ENCODE data around the gene CACNA2D2.

Gene CACNA2D2

GRCh38 chr3:50322386-50323091 is 180.9 kb downstream of the CACNA2D2 start, which contains the start of gene HYAL2:
Gene HYAL2 (minus strand): TSS chr3:50322745. CDS start chr3:50320489, 2,256 bp downstream.
- DNase-seq = no peak

- no peak for DNase-seq
Measured at GRCh38 chr3:50322115-50322385, 181.4 kb downstream of the CACNA2D2 start.

- DNase-seq = peak; percentile 73
Measured at GRCh38 chr3:50321336-50322114, 181.9 kb downstream of the CACNA2D2 start.

GRCh38 chr3:50320853-50321335 is 182.5 kb downstream of the CACNA2D2 start:
- peak; percentile 61 for DNase-seq

- DNase-seq = no peak
Measured at GRCh38 chr3:50319894-50320625, 183.4 kb downstream of the CACNA2D2 start.

- no peak for DNase-seq
Measured at GRCh38 chr3:50319181-50319893, 184.1 kb downstream of the CACNA2D2 start.

- no peak for DNase-seq
Measured at GRCh38 chr3:50318615-50319014, 184.8 kb downstream of the CACNA2D2 start.

GRCh38 chr3:50318163-50318562 is 185.3 kb downstream of the CACNA2D2 start:
- DNase-seq = no peak

- DNase-seq = no peak
Measured at GRCh38 chr3:50317300-50317699, 186.1 kb downstream of the CACNA2D2 start.

- DNase-seq = peak; percentile 16
Measured at GRCh38 chr3:50316657-50317242, 186.7 kb downstream of the CACNA2D2 start.

GRCh38 chr3:50314816-50315215 is 188.6 kb downstream of the CACNA2D2 start:
- DNase-seq = no peak

- DNase-seq = no peak
Measured at GRCh38 chr3:50314342-50314741, 189.1 kb downstream of the CACNA2D2 start.
